Right lobe of liver (tissue), 6 donors: Measurements from ENCODE around the gene DIABLO. TPM values are rescaled to one million over a fixed set of nuclear protein-coding genes. Genes with fewer than 3 reads are reported as not detected.
A peak's percentile ranks its signal among the peaks of the same experiment; 100 is the strongest.

ENCODE experiments used
- ATAC-seq, 4 donors: fragments of 200-7000 bp; cut with Tn5 transposase; one replicate each; pipeline ENCODE4 v1.9.1; 2020; ENCODE audit warnings: mild to moderate bottlenecking in 4 of 4, moderate library complexity in 4 of 4
- DNase-seq, 3 donors: peaks; one replicate each; pipeline ENCODE4 v3.0.0-alpha.2; 2020
- H3K27ac ChIP-seq, 3 donors: fragments of 200-600 bp; one replicate each; pipeline ENCODE4 v1.8.0; 2022
- H3K27me3 ChIP-seq, 2 donors: fragments of 200-600 bp; one replicate each; pipeline ENCODE4 v1.8.0; 2022
- H3K36me3 ChIP-seq, 4 donors: fragments of 200-600 bp; sonication (generic) in 1 of 4; one replicate each; pipeline versions ENCODE4 v1.5.1 to v1.8.0; 2017 to 2022; ENCODE audit warnings: control low read depth in 1 of 4
- H3K4me1 ChIP-seq, 4 donors: fragments of 200-600 bp; sonication (generic) in 1 of 4; one replicate each; pipeline versions ENCODE4 v1.5.1 to v1.8.0; 2017 to 2022; ENCODE audit warnings: control low read depth in 1 of 4
- H3K4me3 ChIP-seq, 3 donors: fragments of 200-600 bp; one replicate each; pipeline ENCODE4 v1.8.0; 2022
- H3K9me3 ChIP-seq, 4 donors: fragments of 200-600 bp; sonication (generic) in 1 of 4; one replicate each; pipeline versions ENCODE4 v1.5.1 to v1.8.0; 2017 to 2022; ENCODE audit warnings: control low read depth in 1 of 4
- CTCF ChIP-seq, 4 donors: fragments of 200-600 bp in 3 of 4; fragments of 450-650 bp in 1 of 4; IDR thresholded peaks; one replicate each; pipeline versions ENCODE4 v1.5.1 to v1.8.0; 2016 to 2022; ENCODE audit warnings: antibody characterized with exemption in 4 of 4, mild to moderate bottlenecking in 2 of 4
- POLR2A ChIP-seq: fragments of 450-650 bp; IDR thresholded peaks from one replicate; pipeline ENCODE4 v1.6.1; 2017; ENCODE audit warnings: antibody characterized with exemption, mild to moderate bottlenecking
- WGBS: methylation state at CpG from one replicate; pipeline ENCODE4 v1.1.6; 2018; ENCODE audit warnings: low coverage, low lambda C conversion rate; ENCODE audit not compliant: insufficient coverage; ENCODE audit errors: missing lambda C conversion rate; 5-methylcytosine and 5-hydroxymethylcytosine counted together
- intact Hi-C, 2 donors: fragments of 100-400 bp; cut with DNase I; formaldehyde crosslinking; loops; one replicate each; pipeline versions ENCODE4 v1.11.2 to v1.14.1; 2022
- total RNA-seq, 6 experiments: library from RNA; depleted of rRNA in 2 of 6; stranded (reverse); fragments of >200 nt in 2 of 6; fragmentation: NEBNext Ultra II Directional in 3 of 6; extraction: Animal tissue kit (Norgen Biotek cat#: 25700) in 3 of 6; gene quantifications; one replicate each; pipeline versions ENCODE4 v1.1.0 to v1.2.4, GENCODE V29; 2016 to 2023
- donor health status: DM: no; HTN: yes; CAD: no.
- donor health status: DM: no; HTN: no; CAD: no.
- donor health status: DM: no; HTN: no; CAD: no.
- donor health status: DM: no; HTN: yes; CAD: no.
- donor health status: DM: no; HTN: yes; CAD: no.

The DIABLO gene
- total RNA-seq, 6 experiments from 2014 or later: 21.0 to 41.0 (median 24.1) TPM

- TF ChIP-seq POLR2A (no peak), CTCF (IDR thresholded peaks at IDR 0.05) (no peak)
- Histone ChIP-seq H3K36me3 (no peaks in the 10 kb centered on the region), H3K4me1 (peaks cover 0 to 5% (median 0%) of the 10 kb centered on the region in 4 donors), H3K4me3 (no peak overlapping the region), H3K27ac (no peak overlapping the region), H3K27me3 (no peaks in the 10 kb centered on the region), H3K9me3 (no peaks in the 10 kb centered on the region)
- 62% methylated on average over 5 of the region's 17 CpGs for WGBS
- ATAC-seq (peak in 3 of 4 donors; percentile 52 to 76 (median 62)), DNase-seq (no peak)
- intact Hi-C loops: no loop called here
Observed at GRCh38 chr12:122172262-122172939, 53.5 kb downstream of the DIABLO start.

GRCh38 chr12:122171399-122171798, 54.5 kb downstream of the DIABLO start:
- intact Hi-C loops: no loop called here
- TF ChIP-seq CTCF (IDR thresholded peaks at IDR 0.05) (no peak), POLR2A (no peak)
- 93% methylated on average over 4 of the region's 5 CpGs for WGBS
- DNase-seq (no peak), ATAC-seq (no peak)
- H3K27me3 ChIP-seq: no peaks in the 10 kb centered on the region
- no peak overlapping the region for H3K27ac ChIP-seq
- no peaks in the 10 kb centered on the region for H3K4me1 ChIP-seq
- no peaks in the 10 kb centered on the region for H3K36me3 ChIP-seq
- no peak overlapping the region for H3K4me3 ChIP-seq
- H3K9me3 ChIP-seq: no peaks in the 10 kb centered on the region

- intact Hi-C loops: no loop called here
- no peaks in the 10 kb centered on the region for H3K27me3 ChIP-seq
- H3K4me3 ChIP-seq: no peak overlapping the region
- H3K36me3 ChIP-seq: no peaks in the 10 kb centered on the region
- DNase-seq: no peak
- no peak for ATAC-seq
- no peak for TF ChIP-seq POLR2A
- no peak for TF ChIP-seq CTCF (IDR thresholded peaks at IDR 0.05)
- H3K4me1 ChIP-seq: no peaks in the 10 kb centered on the region
- no peaks in the 10 kb centered on the region for H3K9me3 ChIP-seq
- H3K27ac ChIP-seq: no peak overlapping the region
- WGBS: 100% methylated on average over 2 of the region's 3 CpGs
Observed at GRCh38 chr12:122168492-122168891, 57.4 kb downstream of the DIABLO start.

- intact Hi-C loops: no loop called here
- Histone ChIP-seq H3K4me1 (no peaks in the 10 kb centered on the region), H3K36me3 (no peaks in the 10 kb centered on the region), H3K4me3 (no peak overlapping the region), H3K9me3 (no peaks in the 10 kb centered on the region), H3K27me3 (no peaks in the 10 kb centered on the region), H3K27ac (no peak overlapping the region)
- DNase-seq (no peak), ATAC-seq (peak in 3 of 4 donors; percentile 13 to 77 (median 56))
- 66% methylated on average over 10 of the region's 10 CpGs for WGBS
- TF ChIP-seq CTCF (IDR thresholded peaks at IDR 0.05) (no peak), POLR2A (no peak)
Observed at GRCh38 chr12:122167356-122167925, 58.4 kb downstream of the DIABLO start.
